NCI-H1694 treated with DMSO at 0.1 percent for 48 hours (cell line): ENCODE data around the gene MAP4K1.
A peak's percentile ranks its signal among the peaks of the same experiment; 100 is the strongest.
"Not testable (repeated sequence)": the region's sequence is repeated elsewhere in the genome, so short reads cannot be mapped to it uniquely, and the experiment has no call there.

Experiments
- DNase-seq: peaks from one replicate; lab custom pipeline; 2025; lab: John Stamatoyannopoulos, UW

The MAP4K1 gene

GRCh38 chr19:38624822-38625221 lies 7.1 kb upstream of the MAP4K1 start:
- DNase-seq, result no peak

DNA sequence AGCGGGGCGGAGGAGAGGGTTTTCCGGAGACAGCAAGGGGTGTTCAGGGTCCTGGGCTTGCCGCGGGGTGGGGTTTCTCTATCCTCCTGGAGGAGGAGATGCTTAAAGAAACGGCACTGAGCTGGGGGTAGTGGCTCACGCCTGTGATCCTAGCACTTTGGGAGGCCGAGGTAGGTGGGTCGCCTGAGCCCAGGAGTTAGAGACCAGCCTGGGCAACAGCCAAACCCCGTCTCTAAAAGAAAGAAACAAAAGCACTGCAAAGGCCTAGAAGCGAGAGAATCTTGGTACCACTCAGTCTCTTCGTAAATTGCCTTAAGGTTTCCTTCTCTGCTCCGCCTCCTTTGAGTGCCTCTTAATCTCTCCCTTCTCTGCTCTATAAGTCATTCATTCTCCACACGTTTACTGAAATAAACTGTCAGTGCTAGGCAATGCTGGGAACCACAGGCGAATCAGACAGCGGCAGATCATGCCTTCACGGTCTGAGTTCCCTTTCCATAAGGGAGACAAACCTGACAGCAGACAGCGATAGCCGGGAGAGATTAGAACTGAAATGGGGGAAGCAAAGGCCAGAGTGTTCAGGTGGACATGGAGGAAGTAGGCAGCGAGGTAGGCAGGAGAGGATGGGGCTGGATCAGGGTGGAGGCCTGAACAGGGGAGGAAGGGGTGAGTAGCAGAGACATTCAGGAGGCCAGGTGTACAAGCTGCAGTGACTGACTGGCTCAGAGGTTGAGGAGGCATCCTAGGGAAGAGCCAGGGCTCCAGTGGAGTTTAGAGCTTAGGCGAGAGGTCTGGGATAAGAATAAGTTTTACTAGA lies 1.8 kb upstream of the MAP4K1 start:
- DNase-seq, result no peak

DNA sequence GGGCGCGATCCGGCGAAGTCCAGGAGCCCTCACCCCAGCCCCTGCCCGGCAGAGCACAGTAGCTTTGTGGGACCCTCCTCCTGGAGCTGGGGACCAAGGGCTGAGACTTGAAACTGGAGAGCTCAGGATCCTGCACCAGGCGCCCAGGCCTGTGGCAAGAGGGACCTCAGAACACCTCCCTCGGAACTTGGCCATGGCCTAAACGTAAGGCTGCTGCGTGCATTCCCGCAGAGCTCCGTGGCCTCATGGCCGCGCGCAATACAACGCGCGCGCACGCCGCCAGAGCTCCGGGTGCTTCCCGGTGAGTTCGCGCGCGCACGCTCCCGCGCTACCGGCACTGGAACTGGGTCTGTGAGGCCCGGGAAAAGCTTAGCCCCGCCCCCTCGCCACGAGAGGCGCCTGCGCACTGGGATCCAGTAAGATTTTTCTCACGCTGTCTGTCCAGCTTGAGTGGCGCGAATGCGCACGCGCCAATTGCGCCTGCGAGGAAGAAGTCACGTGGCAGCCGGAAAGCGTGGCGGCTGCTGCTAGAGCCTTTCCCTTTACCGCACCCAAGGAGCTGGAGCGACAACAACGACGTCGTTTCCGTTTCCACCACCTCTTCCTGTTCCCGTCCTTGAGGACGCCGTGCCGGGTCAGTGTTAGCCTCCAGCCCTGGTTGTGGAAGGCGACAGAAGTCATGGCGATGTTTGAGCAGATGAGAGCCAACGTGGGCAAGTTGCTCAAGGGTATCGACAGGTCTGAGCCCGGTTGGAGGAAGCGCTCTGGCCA lies 1.0 kb upstream of the MAP4K1 start, which contains the start of gene EIF3K:
Gene EIF3K (plus strand): TSS at position 599 of the 771 bp plus-strand sequence. CDS start 81 bp downstream, at position 680.
- peak; percentile 98 for DNase-seq

- no peak for DNase-seq
Measured at GRCh38 chr19:38617283-38617763, 430 bp downstream of the MAP4K1 start.

DNA sequence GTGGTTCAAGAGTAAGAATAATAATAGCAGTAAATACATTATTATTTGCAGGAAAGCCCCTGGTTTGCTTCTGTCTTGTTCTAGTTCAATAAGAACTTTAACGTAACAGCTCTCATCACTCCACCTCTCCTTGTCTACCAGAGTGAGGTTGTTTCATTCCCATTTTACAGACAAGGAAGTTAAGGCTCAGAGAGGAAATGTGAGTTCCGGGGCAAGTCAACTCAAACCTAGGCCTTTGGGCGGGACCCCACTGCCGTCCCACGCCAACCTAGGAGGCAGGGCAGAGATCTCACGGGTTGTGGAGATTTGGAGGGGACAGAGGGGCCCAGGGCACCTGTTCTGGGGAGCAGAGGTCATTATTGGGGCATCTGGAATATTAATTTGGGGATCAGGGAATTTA lies 1.5 kb downstream of the MAP4K1 start:
- DNase-seq, result no peak

- no peak for DNase-seq
Measured at GRCh38 chr19:38615007-38615581, 2.7 kb downstream of the MAP4K1 start.

GRCh38 chr19:38614289-38614688 lies 3.5 kb downstream of the MAP4K1 start:
- no peak for DNase-seq

- DNase-seq, result no peak
Measured at GRCh38 chr19:38606131-38606530, 11.6 kb downstream of the MAP4K1 start.

GRCh38 chr19:38602856-38603255 lies 14.9 kb downstream of the MAP4K1 start:
- DNase-seq, result not testable (repeated sequence)

DNA sequence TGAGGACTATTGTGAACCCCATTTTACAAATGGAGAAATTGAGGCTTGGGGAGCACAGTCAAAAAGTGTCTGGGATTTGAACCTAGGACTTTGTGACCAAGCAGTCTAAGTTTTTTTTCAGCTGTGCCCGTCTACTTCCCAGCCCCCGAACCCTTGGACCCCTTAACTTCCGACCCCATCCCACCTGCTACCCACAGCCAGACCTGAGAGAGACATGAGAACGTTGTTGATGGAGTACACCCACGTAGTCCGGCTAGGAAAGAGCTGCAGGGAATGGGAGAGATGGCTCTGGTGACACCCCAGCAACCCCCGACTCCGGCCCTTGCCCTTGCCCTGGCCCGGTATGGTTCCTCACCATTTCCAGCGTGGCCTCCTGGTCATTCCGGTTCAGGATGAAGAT lies 18.0 kb downstream of the MAP4K1 start:
- no peak for DNase-seq

DNA sequence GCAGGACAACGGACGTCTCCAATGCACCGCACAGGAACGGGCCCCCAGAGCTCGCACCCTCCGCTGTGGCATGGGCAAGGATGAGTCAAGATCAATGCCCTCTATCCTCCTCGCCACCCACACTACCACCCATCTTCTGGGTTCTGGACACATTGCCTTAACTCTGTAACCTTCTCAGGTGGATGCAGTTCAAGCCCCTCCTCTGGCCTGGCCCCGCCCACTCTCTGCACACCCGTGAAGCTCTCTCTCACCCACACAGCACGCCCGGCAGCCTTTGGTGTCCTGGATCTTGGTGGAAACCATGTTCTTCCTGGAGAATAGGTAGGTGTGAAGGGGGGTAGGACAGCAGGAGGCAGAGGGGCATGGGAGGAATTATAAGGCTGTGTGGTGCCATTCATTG lies 20.7 kb downstream of the MAP4K1 start:
- DNase-seq, result no peak

- no peak for DNase-seq
Measured at GRCh38 chr19:38596057-38596981, 21.4 kb downstream of the MAP4K1 start.

DNA sequence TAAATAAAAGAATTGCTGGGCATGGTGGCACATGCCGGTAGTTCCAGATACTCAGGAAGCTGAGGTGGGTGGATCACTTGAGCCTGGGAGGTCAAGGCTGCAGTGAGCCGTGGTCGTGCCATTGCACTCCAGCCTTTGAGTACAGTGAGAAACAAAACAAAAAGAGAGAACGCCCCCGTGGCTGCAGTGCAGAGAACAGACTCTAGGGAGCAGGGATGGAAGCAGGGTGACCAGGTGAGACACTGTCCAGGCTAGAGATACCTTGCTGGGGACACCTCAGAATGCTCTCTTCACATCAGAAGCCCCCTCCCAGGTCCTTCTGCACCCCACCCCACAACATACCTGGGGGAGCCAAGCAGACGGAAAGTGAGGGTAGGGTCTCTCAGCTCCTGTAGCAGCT lies 24.8 kb downstream of the MAP4K1 start:
- DNase-seq, result no peak

- DNase-seq, result no peak
Measured at GRCh38 chr19:38588041-38588440, 29.7 kb downstream of the MAP4K1 start.

GRCh38 chr19:38587562-38587961 lies 30.2 kb downstream of the MAP4K1 start:
- DNase-seq, result no peak

GRCh38 chr19:38583985-38584305 lies 33.8 kb downstream of the MAP4K1 start:
- DNase-seq, result no peak

DNA sequence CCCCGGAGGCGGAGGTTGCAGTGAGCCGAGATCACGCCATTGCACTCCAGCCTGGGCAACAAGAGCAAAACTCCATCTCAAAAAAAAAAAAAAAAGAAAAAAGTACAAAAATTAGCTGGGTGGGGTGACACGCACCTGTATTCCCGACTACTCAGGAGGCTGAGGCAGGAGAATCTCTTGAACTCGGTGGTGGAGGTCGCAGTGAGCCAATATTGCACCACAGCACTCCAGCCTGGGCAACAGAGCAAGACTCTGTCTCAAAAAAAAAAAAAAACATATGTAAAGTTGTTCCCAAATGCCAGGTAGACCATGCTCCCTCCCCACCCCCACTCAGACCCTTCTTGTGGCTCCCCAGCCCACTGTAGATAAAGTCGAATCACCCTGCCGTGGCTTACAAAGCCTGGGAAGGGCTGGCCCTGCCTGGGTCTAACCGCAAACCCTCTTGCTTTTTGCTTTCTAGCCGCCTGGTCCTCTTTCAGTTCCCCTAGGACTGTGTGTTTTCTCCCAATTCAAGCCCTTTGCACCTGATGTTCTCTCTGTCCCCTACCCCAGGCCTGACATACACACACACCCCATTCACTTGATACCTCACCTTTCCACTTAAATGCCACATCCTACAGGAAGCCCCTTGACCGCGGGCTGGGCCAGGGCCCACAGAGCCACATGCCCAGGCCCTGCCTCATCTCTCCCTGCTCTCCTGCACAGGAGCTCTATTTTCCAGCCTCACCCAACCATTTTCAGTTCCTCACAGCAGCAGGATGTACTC lies 34.4 kb downstream of the MAP4K1 start:
- no peak for DNase-seq

DNA sequence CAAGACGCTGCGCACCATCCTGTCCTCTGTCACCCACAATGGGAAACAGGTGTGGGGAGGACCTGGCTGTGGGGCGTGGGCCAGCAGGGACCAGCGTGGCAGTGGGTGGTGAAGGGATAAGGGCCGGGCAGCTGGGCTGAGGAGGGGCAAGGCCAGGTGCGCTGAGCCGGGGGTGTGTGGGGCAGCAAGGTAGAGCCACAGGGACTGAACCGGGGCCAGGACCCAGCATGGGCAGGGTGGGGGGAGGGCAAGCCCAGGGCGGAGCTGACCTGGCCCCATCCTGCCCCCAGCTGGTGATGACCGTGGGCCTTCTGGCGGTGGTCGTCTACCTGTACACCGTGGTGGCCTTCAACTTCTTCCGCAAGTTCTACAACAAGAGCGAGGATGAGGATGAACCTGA lies 37.7 kb downstream of the MAP4K1 start:
- DNase-seq, result no peak

DNA sequence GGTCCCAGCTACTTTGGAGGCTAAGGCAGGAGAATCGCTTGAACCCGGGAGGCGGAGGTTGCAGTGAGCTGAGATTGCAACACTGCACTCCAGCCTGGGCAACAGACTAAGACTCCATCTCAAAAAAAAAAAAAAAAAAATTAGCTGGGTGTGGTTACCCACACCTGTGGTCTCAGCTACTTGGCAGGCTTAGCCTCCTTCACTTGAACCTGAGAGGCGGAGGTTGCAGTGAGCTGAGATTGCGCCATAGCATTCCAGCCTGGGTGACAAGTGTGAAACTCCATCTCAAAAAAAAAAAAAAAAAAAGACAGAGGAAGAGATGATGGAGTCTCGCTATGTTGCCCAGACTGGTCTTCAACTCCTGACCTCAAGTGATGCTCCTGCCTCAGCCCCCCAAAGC lies 38.4 kb downstream of the MAP4K1 start:
- not testable (repeated sequence) for DNase-seq

DNA sequence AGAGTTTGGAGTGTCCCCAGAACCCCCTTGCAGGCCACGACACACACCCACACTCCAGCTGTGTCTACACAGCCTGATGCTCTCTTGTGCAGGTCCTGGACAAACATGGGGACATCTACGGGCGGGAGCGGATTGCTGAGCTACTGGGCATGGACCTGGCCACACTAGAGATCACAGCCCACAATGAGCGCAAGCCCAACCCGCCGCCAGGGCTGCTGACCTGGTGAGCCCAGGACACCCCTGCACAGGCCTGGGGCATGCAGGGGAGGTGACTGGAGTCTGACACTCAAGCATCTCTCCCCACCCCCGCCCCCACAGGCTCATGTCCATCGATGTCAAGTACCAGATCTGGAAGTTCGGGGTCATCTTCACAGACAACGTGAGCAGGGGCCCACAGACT lies 39.9 kb downstream of the MAP4K1 start:
- no peak for DNase-seq

DNA sequence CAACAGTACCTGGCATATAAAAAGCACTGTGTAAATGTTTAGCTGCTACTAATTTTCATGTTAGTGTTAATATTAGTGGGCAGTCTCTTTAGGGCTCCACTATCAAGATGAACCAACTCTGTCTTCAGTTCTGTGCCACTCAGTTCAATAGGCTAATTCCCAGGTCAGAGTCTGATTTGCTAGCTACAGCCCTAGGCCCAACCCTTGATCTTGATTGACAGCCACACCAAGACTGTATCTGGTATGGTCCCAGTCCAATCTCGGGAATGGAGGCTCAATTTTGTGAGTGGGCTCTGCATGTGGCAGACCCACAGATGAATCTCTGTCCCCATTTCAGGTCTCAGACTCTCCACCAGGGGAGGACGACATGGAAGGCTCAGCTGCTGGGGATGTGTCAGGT lies 46.1 kb downstream of the MAP4K1 start:
- no peak for DNase-seq
